H1 (cell line): ENCODE results near the gene PIP5K1C.

Experiments
- BACH1 ChIP-seq: IDR thresholded peaks from 2 replicates; pipeline ENCODE4 v1.6.1; 2012; ENCODE audit warnings: low read length, improper control_type of control experiment
- POLR2A ChIP-seq, 2 experiments: IDR thresholded peaks; 1 replicate in 1 of 2; 2 replicates in 1 of 2; pipeline ENCODE4 v1.6.1; 2011; ENCODE audit warnings: low read depth in 2 of 2, low read length in 2 of 2, mild to moderate bottlenecking in 2 of 2; ENCODE audit errors: control extremely low read depth in 1 of 2
- RNF2 ChIP-seq: fragments of 200-900, 300-1000 bp; sonication (generic); IDR thresholded peaks from 2 replicates; pipeline ENCODE4 v1.7.1; 2016; ENCODE audit warnings: borderline replicate concordance, low read depth, mild to moderate bottlenecking, antibody characterized with exemption, low read length; ENCODE audit not compliant: poor library complexity, severe bottlenecking; ENCODE audit errors: missing control alignments
- RXRA ChIP-seq: IDR thresholded peaks from 2 replicates; pipeline ENCODE4 v1.6.1; 2011; ENCODE audit warnings: low read depth, mild to moderate bottlenecking, low read length, moderate library complexity; ENCODE audit not compliant: insufficient read depth
- SIN3A ChIP-seq, 2 experiments: IDR thresholded peaks in 1 of 2; conservative IDR thresholded peaks in 1 of 2; 2 replicates each; pipeline ENCODE4 v1.6.1; 2011 to 2012; ENCODE audit warnings: low read length in 2 of 2, improper control_type of control experiment in 1 of 2, low read depth in 1 of 2, mild to moderate bottlenecking in 1 of 2
- YY1 ChIP-seq: IDR thresholded peaks from 2 replicates; pipeline ENCODE4 v1.6.1; 2011; ENCODE audit warnings: low read depth, mild to moderate bottlenecking, low read length
- TF ChIP-seq, protein P1 (sequence below): IDR thresholded peaks from 2 replicates; pipeline ENCODE4 v1.6.1; 2011; ENCODE audit warnings: low read length, improper control_type of control experiment
- TF ChIP-seq, protein P2 (sequence below): IDR thresholded peaks from 2 replicates; pipeline ENCODE4 v1.6.1; 2011; ENCODE audit warnings: low read depth, mild to moderate bottlenecking, low read length; ENCODE audit not compliant: insufficient read depth
- TF ChIP-seq, protein P3 (sequence below), 3 experiments: IDR thresholded peaks; 1 replicate in 2 of 3; 2 replicates in 1 of 3; pipeline versions ENCODE4 v1.5.1 to v1.6.1; 2011; ENCODE audit warnings: low read length in 3 of 3, mild to moderate bottlenecking in 3 of 3, inconsistent platforms in 2 of 3, low read depth in 1 of 3, moderate library complexity in 1 of 3; ENCODE audit not compliant: insufficient read depth in 1 of 3; ENCODE audit errors: control extremely low read depth in 1 of 3
- TF ChIP-seq, protein P4 (sequence below): IDR thresholded peaks from 2 replicates; pipeline ENCODE4 v1.6.1; 2012; ENCODE audit warnings: inconsistent platforms

DNA sequence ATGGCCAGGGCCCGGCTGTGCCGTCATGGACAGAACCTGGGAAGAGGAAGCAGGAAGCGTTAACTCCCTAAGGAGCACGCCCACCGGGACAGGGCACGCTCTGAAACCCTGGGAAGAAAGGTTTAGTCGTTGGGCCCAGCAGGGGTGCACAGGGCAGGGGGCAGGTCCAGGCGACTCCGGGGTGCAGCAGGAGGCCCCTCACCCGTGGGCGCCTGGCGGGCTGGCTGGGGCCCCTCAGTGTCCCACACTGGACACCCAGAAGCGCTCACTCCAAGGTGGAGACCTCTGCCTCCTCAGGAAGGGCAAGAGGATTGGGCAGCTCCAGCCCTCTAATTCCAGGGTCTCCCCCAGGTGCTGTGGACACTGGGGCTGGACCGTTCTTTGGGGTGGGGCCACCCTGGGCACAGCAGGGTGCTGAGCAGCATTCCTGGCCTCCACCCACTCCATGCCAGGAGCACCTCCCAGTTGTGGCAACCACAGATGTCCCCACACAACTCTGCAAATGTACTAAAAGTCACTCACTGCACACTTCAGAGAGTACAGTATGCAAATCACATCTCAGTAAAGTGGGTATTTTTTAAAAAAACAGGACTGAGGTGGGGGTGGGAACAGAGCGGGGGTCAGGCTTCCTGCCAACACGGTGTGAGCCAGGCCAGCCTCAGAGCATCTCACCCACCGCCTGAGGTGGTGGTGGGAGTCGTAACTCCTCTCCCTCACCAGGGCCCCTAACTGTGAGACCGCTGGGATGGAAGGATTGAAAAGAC is 35.2 kb downstream of the PIP5K1C start:
- no peak for TF ChIP-seq YY1
- no peak for TF ChIP-seq POLR2A (IDR thresholded peaks at IDR 0.05; ENCODE audit: control extremely low read depth in 1 of 2, low read depth in 2 of 2, low read length in 2 of 2)
- TF ChIP-seq, protein P1, sequence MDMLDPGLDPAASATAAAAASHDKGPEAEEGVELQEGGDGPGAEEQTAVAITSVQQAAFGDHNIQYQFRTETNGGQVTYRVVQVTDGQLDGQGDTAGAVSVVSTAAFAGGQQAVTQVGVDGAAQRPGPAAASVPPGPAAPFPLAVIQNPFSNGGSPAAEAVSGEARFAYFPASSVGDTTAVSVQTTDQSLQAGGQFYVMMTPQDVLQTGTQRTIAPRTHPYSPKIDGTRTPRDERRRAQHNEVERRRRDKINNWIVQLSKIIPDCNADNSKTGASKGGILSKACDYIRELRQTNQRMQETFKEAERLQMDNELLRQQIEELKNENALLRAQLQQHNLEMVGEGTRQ, result no peak
- TF ChIP-seq, protein P2, sequence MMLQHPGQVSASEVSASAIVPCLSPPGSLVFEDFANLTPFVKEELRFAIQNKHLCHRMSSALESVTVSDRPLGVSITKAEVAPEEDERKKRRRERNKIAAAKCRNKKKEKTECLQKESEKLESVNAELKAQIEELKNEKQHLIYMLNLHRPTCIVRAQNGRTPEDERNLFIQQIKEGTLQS, result no peak
- no peak for TF ChIP-seq SIN3A (conservative IDR thresholded peaks at IDR 0.05 in 1 of 2, IDR thresholded peaks at IDR 0.05 in 1 of 2; ENCODE audit: low read depth in 1 of 2, low read length in 2 of 2)
- TF ChIP-seq RXRA, result no peak
- TF ChIP-seq, protein P3, sequence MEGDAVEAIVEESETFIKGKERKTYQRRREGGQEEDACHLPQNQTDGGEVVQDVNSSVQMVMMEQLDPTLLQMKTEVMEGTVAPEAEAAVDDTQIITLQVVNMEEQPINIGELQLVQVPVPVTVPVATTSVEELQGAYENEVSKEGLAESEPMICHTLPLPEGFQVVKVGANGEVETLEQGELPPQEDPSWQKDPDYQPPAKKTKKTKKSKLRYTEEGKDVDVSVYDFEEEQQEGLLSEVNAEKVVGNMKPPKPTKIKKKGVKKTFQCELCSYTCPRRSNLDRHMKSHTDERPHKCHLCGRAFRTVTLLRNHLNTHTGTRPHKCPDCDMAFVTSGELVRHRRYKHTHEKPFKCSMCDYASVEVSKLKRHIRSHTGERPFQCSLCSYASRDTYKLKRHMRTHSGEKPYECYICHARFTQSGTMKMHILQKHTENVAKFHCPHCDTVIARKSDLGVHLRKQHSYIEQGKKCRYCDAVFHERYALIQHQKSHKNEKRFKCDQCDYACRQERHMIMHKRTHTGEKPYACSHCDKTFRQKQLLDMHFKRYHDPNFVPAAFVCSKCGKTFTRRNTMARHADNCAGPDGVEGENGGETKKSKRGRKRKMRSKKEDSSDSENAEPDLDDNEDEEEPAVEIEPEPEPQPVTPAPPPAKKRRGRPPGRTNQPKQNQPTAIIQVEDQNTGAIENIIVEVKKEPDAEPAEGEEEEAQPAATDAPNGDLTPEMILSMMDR (IDR thresholded peaks at IDR 0.05; ENCODE audit: control extremely low read depth in 1 of 3, insufficient read depth in 1 of 3, low read depth in 1 of 3, low read length in 3 of 3), result no peak
- TF ChIP-seq RNF2, result no peak
- TF ChIP-seq, protein P4, sequence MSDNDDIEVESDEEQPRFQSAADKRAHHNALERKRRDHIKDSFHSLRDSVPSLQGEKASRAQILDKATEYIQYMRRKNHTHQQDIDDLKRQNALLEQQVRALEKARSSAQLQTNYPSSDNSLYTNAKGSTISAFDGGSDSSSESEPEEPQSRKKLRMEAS, result no peak
- no peak for TF ChIP-seq BACH1
